H1 (cell line): ENCODE measurements around the gene PPP1R1A. TPM values are rescaled to one million over a fixed set of nuclear protein-coding genes. Genes with fewer than 3 reads are reported as not detected.

Source experiments
- CTCF ChIA-PET: fragments of 300-600 bp; sonication (Branson Sonifier 250); formaldehyde crosslinking; loops from one replicate; lab custom pipeline; 2021; ENCODE audit not compliant: partially characterized antibody; lab: Charles Lee
- POLR2A ChIA-PET: fragments of 300-600 bp; sonication (Branson Sonifier 250); formaldehyde crosslinking; loops from one replicate; lab custom pipeline; 2021; ENCODE audit warnings: inconsistent platforms; ENCODE audit not compliant: partially characterized antibody; lab: Charles Lee
- DNase-seq, 2 experiments: peaks; one replicate each; pipeline versions ENCODE4 v3.0.0 to v3.0.0-alpha.2; 2010 to 2022; ENCODE audit warnings: low spot score in 2 of 2, low read depth in 1 of 2, mixed read lengths in 1 of 2
- FAIRE-seq: peaks from 2 replicates; lab custom pipeline; 2011; peaks lifted over from hg19 to GRCh38; lab: Jason Lieb, UNC
- H2AFZ ChIP-seq: 2 replicates; pipeline ENCODE4 v1.8.1; 2012; ENCODE audit warnings: low read length, inconsistent platforms
- H2AK5ac ChIP-seq: 2 replicates; pipeline ENCODE4 v1.6.1; 2013; ENCODE audit warnings: low read depth, low read length
- H2BK120ac ChIP-seq: replicated peaks from 2 replicates; pipeline ENCODE3; 2013; ENCODE audit warnings: low read depth, low read length, inconsistent platforms
- H2BK12ac ChIP-seq: 2 replicates; pipeline ENCODE4 v1.6.1; 2013; ENCODE audit warnings: low read depth, low read length
- H2BK15ac ChIP-seq: 2 replicates; pipeline ENCODE4 v1.6.1; 2013; ENCODE audit warnings: low read length
- H2BK20ac ChIP-seq: 2 replicates; pipeline ENCODE4 v1.6.1; 2013; ENCODE audit warnings: low read length
- H2BK5ac ChIP-seq: 2 replicates; pipeline ENCODE4 v1.6.1; 2013; ENCODE audit warnings: low read depth, low read length
- H3K14ac ChIP-seq: 2 replicates; pipeline ENCODE4 v1.6.1; 2013; ENCODE audit warnings: inconsistent platforms; ENCODE audit not compliant: insufficient read length
- H3K18ac ChIP-seq: 2 replicates; pipeline ENCODE4 v1.6.1; 2013; ENCODE audit warnings: low read length; ENCODE audit errors: extremely low read depth
- H3K23ac ChIP-seq: 2 replicates; pipeline ENCODE4 v1.6.1; 2013; ENCODE audit warnings: inconsistent platforms; ENCODE audit not compliant: insufficient read length
- H3K23me2 ChIP-seq: 2 replicates; pipeline ENCODE4 v1.6.1; 2013; ENCODE audit warnings: low read depth, low read length
- H3K27ac ChIP-seq: 2 replicates; pipeline ENCODE4 v1.6.1; 2011; ENCODE audit warnings: low read depth, low read length, inconsistent platforms
- H3K27me3 ChIP-seq, 4 experiments: replicated peaks in 1 of 4; 1 replicate in 1 of 4; 2 replicates in 3 of 4; pipeline versions ENCODE4 v1.6.1 to v1.8.1; 2011 to 2013; ENCODE audit warnings: low read length in 3 of 4, mild to moderate bottlenecking in 3 of 4, inconsistent platforms in 2 of 4, mixed read lengths in 2 of 4, moderate library complexity in 1 of 4; ENCODE audit not compliant: control insufficient read depth in 3 of 4, insufficient read depth in 3 of 4; ENCODE audit errors: extremely low read depth in 1 of 4
- H3K36me3 ChIP-seq, 4 experiments: 2 replicates each; pipeline versions ENCODE4 v1.6.1 to v1.8.1; 2011 to 2013; ENCODE audit warnings: mild to moderate bottlenecking in 4 of 4, low read length in 3 of 4, moderate library complexity in 2 of 4, control low read depth in 1 of 4, inconsistent platforms in 1 of 4; ENCODE audit not compliant: insufficient read depth in 4 of 4, control insufficient read depth in 2 of 4
- H3K4ac ChIP-seq: replicated peaks from 2 replicates; pipeline ENCODE3; 2013; ENCODE audit warnings: low read length, low read depth, mixed read lengths, inconsistent platforms; ENCODE audit not compliant: insufficient read length
- H3K4me1 ChIP-seq, 4 experiments: replicated peaks in 1 of 4; 1 replicate in 1 of 4; 2 replicates in 3 of 4; pipeline versions ENCODE4 v1.6.1 to v1.8.1; 2011 to 2013; ENCODE audit warnings: low read length in 3 of 4, inconsistent platforms in 2 of 4, mixed read lengths in 1 of 4; ENCODE audit not compliant: insufficient read depth in 4 of 4, control insufficient read depth in 3 of 4
- H3K4me2 ChIP-seq, 2 experiments: 2 replicates each; pipeline versions ENCODE4 v1.6.1 to v1.8.1; 2011 to 2013; ENCODE audit warnings: low read depth in 2 of 2, low read length in 2 of 2, control low read depth in 1 of 2, inconsistent platforms in 1 of 2, mild to moderate bottlenecking in 1 of 2; ENCODE audit not compliant: insufficient read depth in 1 of 2
- H3K4me3 ChIP-seq, 4 experiments: fragments of 200-600, 300-600 bp in 1 of 4; sonication (generic), shearing (Covaris generic), sonication (Bioruptor Twin) in 1 of 4; 2 replicates each; pipeline versions ENCODE4 v1.5.1 to v1.8.1; 2011 to 2016; ENCODE audit warnings: low read length in 4 of 4, low read depth in 3 of 4, control low read depth in 2 of 4, inconsistent platforms in 2 of 4, mild to moderate bottlenecking in 2 of 4, mixed read lengths in 1 of 4, moderate library complexity in 1 of 4; ENCODE audit not compliant: insufficient read depth in 2 of 4; ENCODE audit errors: extremely low read depth in 1 of 4
- H3K56ac ChIP-seq: replicated peaks from 2 replicates; pipeline ENCODE3; 2013; ENCODE audit warnings: low read depth, mild to moderate bottlenecking, mixed read lengths, low read length, inconsistent platforms; ENCODE audit not compliant: insufficient read length
- H3K79me1 ChIP-seq: 2 replicates; pipeline ENCODE4 v1.6.1; 2013; ENCODE audit warnings: low read depth, low read length, control low read depth
- H3K79me2 ChIP-seq, 2 experiments: 2 replicates each; pipeline versions ENCODE4 v1.6.1 to v1.8.1; 2012 to 2013; ENCODE audit warnings: low read length in 2 of 2, mild to moderate bottlenecking in 2 of 2, inconsistent platforms in 1 of 2; ENCODE audit not compliant: insufficient read depth in 2 of 2, control insufficient read depth in 1 of 2
- H3K9ac ChIP-seq, 4 experiments: replicated peaks in 1 of 4; 1 replicate in 1 of 4; 2 replicates in 3 of 4; pipeline versions ENCODE4 v1.6.1 to v1.8.1; 2011 to 2013; ENCODE audit warnings: low read depth in 3 of 4, low read length in 3 of 4, control low read depth in 2 of 4, mild to moderate bottlenecking in 2 of 4, moderate library complexity in 2 of 4, inconsistent platforms in 1 of 4; ENCODE audit errors: extremely low read depth in 1 of 4
- H3K9me3 ChIP-seq, 2 experiments: 2 replicates each; pipeline versions ENCODE4 v1.6.1 to v1.8.1; 2012 to 2013; ENCODE audit warnings: mild to moderate bottlenecking in 2 of 2, moderate library complexity in 2 of 2, control low read depth in 1 of 2, inconsistent platforms in 1 of 2, low read depth in 1 of 2, low read length in 1 of 2, mixed read lengths in 1 of 2; ENCODE audit not compliant: insufficient read depth in 2 of 2
- H4K20me1 ChIP-seq, 2 experiments: replicated peaks in 1 of 2; 2 replicates each; pipeline versions ENCODE3 to v1.8.1; 2011 to 2013; ENCODE audit warnings: inconsistent platforms in 2 of 2, low read length in 2 of 2, mild to moderate bottlenecking in 1 of 2; ENCODE audit not compliant: insufficient read depth in 2 of 2, control insufficient read depth in 1 of 2
- H4K5ac ChIP-seq: 2 replicates; pipeline ENCODE4 v1.6.1; 2013; ENCODE audit warnings: low read length, low read depth, mixed read lengths, inconsistent platforms; ENCODE audit not compliant: insufficient read length
- H4K8ac ChIP-seq: 2 replicates; pipeline ENCODE4 v1.8.0; 2013; ENCODE audit warnings: mild to moderate bottlenecking, moderate library complexity, low read length, inconsistent platforms; ENCODE audit not compliant: insufficient read depth; ENCODE audit errors: extremely low read depth
- H4K91ac ChIP-seq: replicated peaks from 2 replicates; pipeline ENCODE3; 2013; ENCODE audit warnings: low read length, mixed read lengths, inconsistent platforms; ENCODE audit not compliant: insufficient read length
- CHD2 ChIP-seq: IDR thresholded peaks from 2 replicates; pipeline ENCODE4 v1.6.1; 2012; ENCODE audit warnings: low read length, improper control_type of control experiment
- NANOG ChIP-seq: IDR thresholded peaks from 2 replicates; pipeline ENCODE4 v1.6.1; 2011; ENCODE audit warnings: low read length, low read depth, mild to moderate bottlenecking, inconsistent platforms; ENCODE audit not compliant: insufficient read depth, poor library complexity, severe bottlenecking
- POLR2AphosphoS5 ChIP-seq: IDR thresholded peaks from 2 replicates; pipeline ENCODE4 v1.6.1; 2011; ENCODE audit warnings: low read depth, low read length
- RAD21 ChIP-seq, 2 experiments: IDR thresholded peaks in 1 of 2; conservative IDR thresholded peaks in 1 of 2; 2 replicates each; pipeline ENCODE4 v1.6.1; 2011; ENCODE audit warnings: low read depth in 2 of 2, low read length in 2 of 2, improper control_type of control experiment in 1 of 2, inconsistent platforms in 1 of 2, mild to moderate bottlenecking in 1 of 2, moderate library complexity in 1 of 2
- SAP30 ChIP-seq: fragments of 300-600 bp; sonication (generic); IDR thresholded peaks from 2 replicates; pipeline ENCODE4 v1.7.1; 2012; ENCODE audit warnings: low read length, moderate library complexity, mild to moderate bottlenecking, inconsistent platforms; ENCODE audit not compliant: insufficient read depth, insufficient replicate concordance
- SIN3A ChIP-seq, 2 experiments: IDR thresholded peaks in 1 of 2; conservative IDR thresholded peaks in 1 of 2; 2 replicates each; pipeline ENCODE4 v1.6.1; 2011 to 2012; ENCODE audit warnings: low read length in 2 of 2, improper control_type of control experiment in 1 of 2, low read depth in 1 of 2, mild to moderate bottlenecking in 1 of 2
- SP2 ChIP-seq: IDR thresholded peaks from 2 replicates; pipeline ENCODE4 v1.6.1; 2012; ENCODE audit warnings: mild to moderate bottlenecking, low read length, inconsistent platforms
- SUZ12 ChIP-seq: fragments of 200-600 bp; sonication (generic); IDR thresholded peaks from 2 replicates; pipeline ENCODE4 v1.6.1; 2012; ENCODE audit warnings: mild to moderate bottlenecking, inconsistent platforms, low read length, moderate library complexity, mixed read lengths
- WGBS, 2 experiments: shearing (Covaris generic) in 1 of 2; methylation state at CpG; one replicate each; pipeline versions ENCODE4 v1.1.6 to v1.1.7; 2013 to 2015; ENCODE audit warnings: low lambda C conversion rate in 2 of 2, mixed read lengths in 2 of 2, inconsistent platforms in 1 of 2, low coverage in 1 of 2, missing lambda C conversion rate in 1 of 2; ENCODE audit not compliant: insufficient replicate concordance in 2 of 2, insufficient coverage in 1 of 2, insufficient read length in 1 of 2; ENCODE audit errors: extremely low coverage in 1 of 2, missing lambda C conversion rate in 1 of 2; 5-methylcytosine and 5-hydroxymethylcytosine counted together
- polyA plus RNA-seq, 7 experiments: library from polyadenylated mRNA; depleted of rRNA in 3 of 7; stranded (reverse) in 5 of 7; unstranded in 2 of 7; fragments of >200 nt in 5 of 7; fragments of 200-250 nt in 2 of 7; gene quantifications; 1 replicate in 5 of 7; 2 replicates in 1 of 7; 4 replicates in 1 of 7; pipeline versions ENCODE4 v1.2.1 to v1.2.3, GENCODE V29; 2011 to 2013; ENCODE audit warnings: missing spikeins in 2 of 7, mixed read lengths in 2 of 7
- total RNA-seq: library from RNA; stranded (reverse); fragmentation: NEBNext Ultra II Directional; extraction: Animal tissue kit (Norgen Biotek cat#: 25700); gene quantifications from 2 replicates; pipeline ENCODE4 v1.2.1, GENCODE V29; 2021

Gene PPP1R1A
- total and polyA plus RNA-seq, 2 of the 8 experiments (the other 6 are each of a cell fraction or from before 2014, with no cell fraction given) = 5.8 to 13.1 TPM

GRCh38 chr12:54538136-54538700 lies 50.2 kb downstream of the PPP1R1A start:
- Histone ChIP-seq H3K79me2 (no peaks in the 10 kb centered on the region), H3K79me1 (no peaks in the 10 kb centered on the region), H4K5ac (no peak overlapping the region), H3K4me1 (peaks cover 0 to 7% (median 3%) of the 10 kb centered on the region in 4 experiments; a peak in 4 of 7 replicates), H3K4ac (no peak overlapping the region), H3K4me2 (no peak overlapping the region), H3K23me2 (no peaks in the 10 kb centered on the region), H2BK120ac (no peak overlapping the region), H3K36me3 (no peaks in the 10 kb centered on the region), H2BK5ac (no peak overlapping the region), H2BK12ac (no peak overlapping the region), H3K9me3 (no peaks in the 10 kb centered on the region), H4K8ac (no peak overlapping the region), H3K27me3 (peaks cover 0 to 2% (median 0%) of the 10 kb centered on the region in 4 experiments; a peak in 4 of 7 replicates), H3K56ac (no peak overlapping the region), H3K9ac (no peak overlapping the region), H3K27ac (no peak overlapping the region), H3K18ac (no peak overlapping the region), H3K14ac (no peak overlapping the region), H3K4me3 (no peak overlapping the region), H2BK15ac (no peak overlapping the region), H4K91ac (no peak overlapping the region), H2AK5ac (no peak overlapping the region), H2BK20ac (no peak overlapping the region), H4K20me1 (peaks cover 0 to 2% of the 10 kb centered on the region in 2 experiments), H2AFZ (no peak overlapping the region), H3K23ac (no peak overlapping the region)
- FAIRE-seq = no peak
- WGBS, 2 experiments = 85% methylated on average over 2 of the region's 3 CpGs; no CpG with 5 or more reads in 1 of the 2 experiments
- CTCF ChIA-PET = interaction anchor here (1.2 to 9.0 kb wide), 7 partner anchors 12 to 139 kb away, joined by 3 to 76 read pairs (median 11); no protein-coding TSS in a partner anchor
- no peak for DNase-seq
- POLR2A ChIA-PET = no interaction called here
- TF ChIP-seq SUZ12 (no peak), CHD2 (no peak), RAD21 (IDR thresholded peaks at IDR 0.05 in 1 of 2, conservative IDR thresholded peaks at IDR 0.05 in 1 of 2; ENCODE audit: low read depth in 2 of 2, low read length in 2 of 2) (no peak), POLR2AphosphoS5 (no peak), SAP30 (no peak), SP2 (no peak), SIN3A (conservative IDR thresholded peaks at IDR 0.05 in 1 of 2, IDR thresholded peaks at IDR 0.05 in 1 of 2; ENCODE audit: low read depth in 1 of 2, low read length in 2 of 2) (no peak), NANOG (no peak)
